T-helper 17 cell (primary cell): Measurements from ENCODE around the gene DUS1L. TPM values are rescaled to one million over a fixed set of nuclear protein-coding genes. Genes with fewer than 3 reads are reported as not detected.

Source experiments
- ATAC-seq: fragments of 150-1000 bp; cut with Tn5 transposase; 2 replicates; pipeline ENCODE4 v1.10.0; 2021; ENCODE audit warnings: mild to moderate bottlenecking, moderate library complexity
- DNase-seq, 3 donors: peaks; one replicate each; pipeline versions ENCODE4 v3.0.0 to v3.0.0-alpha.2; 2020 to 2021
- H3K9me3 ChIP-seq: one replicate; pipeline ENCODE4 v1.7.0; 2013; ENCODE audit warnings: low read length, mild to moderate bottlenecking; ENCODE audit not compliant: control insufficient read depth, poor library complexity, severe bottlenecking
- H3K27ac Mint-ChIP-seq: one replicate; pipeline ENCODE4 v1.8.0; 2022; ENCODE audit warnings: mild to moderate bottlenecking, moderate library complexity, mixed read lengths
- H3K27me3 Mint-ChIP-seq: one replicate; pipeline ENCODE4 v1.8.0; 2022; ENCODE audit warnings: mixed read lengths
- H3K36me3 Mint-ChIP-seq: one replicate; pipeline ENCODE4 v1.8.0; 2022; ENCODE audit warnings: low read depth, mixed read lengths
- H3K4me1 Mint-ChIP-seq: one replicate; pipeline ENCODE4 v1.8.0; 2022; ENCODE audit warnings: mild to moderate bottlenecking, mixed read lengths
- H3K4me3 Mint-ChIP-seq: one replicate; pipeline ENCODE4 v1.8.0; 2022; ENCODE audit warnings: mild to moderate bottlenecking, moderate library complexity, mixed read lengths
- total RNA-seq, 4 donors: library from RNA in 2 of 4; stranded (reverse) in 2 of 4; gene quantifications; one replicate each; pipeline ENCODE4 v1.2.3 and lab custom pipeline; 2022 to 2026

Gene DUS1L
- total RNA-seq, 2 donors from 2014 or later: 130 to 131 TPM

DNA sequence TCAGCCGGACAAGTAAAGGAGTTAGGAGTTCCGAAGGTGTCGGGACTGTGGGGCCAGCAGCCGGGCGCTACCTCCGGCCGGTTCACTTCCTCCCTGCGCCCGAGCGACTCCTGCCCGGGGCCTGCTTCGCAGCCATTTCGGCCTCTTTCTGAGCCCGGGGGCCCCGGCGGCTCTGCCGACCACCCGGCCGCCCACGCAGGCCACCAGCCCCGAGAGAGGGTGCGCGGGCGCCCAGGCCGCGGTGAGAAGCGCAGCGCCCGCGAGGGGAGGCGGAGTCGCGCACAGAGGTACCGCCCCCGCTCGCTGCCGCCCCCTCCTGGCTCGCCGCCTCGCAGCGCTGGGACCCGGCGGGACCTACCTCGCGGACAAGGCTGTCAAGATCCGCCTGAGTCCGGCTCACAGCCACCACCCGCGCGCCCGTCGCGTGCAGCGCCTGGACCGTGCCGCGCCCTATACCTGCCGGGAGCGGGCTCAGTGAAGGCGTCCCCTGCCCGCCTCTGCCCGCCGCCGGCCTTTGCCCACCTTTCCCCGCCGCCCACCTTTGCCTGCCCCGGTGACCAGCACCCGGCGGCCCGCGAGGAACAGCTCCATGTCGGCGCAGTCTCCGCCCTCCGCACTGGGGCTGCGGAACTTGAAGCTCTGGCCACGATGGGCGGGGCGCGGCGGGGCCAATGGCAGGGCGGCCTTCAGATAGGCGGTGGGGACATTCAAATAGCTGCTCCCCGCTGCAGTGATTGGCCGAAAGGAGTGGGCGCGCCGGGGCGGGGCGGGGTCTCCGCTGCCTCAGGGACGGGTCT, 28.3 kb downstream of the DUS1L start, which contains the start of gene DCXR:
Gene DCXR (minus strand): TSS at position 606 of the 797 bp plus-strand sequence. CDS start 15 bp downstream, at position 591.
- H3K27me3 Mint-ChIP-seq: no peaks in the 10 kb centered on the region
- peak within 1 kb of the TSS; percentile 94 for H3K4me3 Mint-ChIP-seq
- H3K27ac Mint-ChIP-seq: peak within 1 kb of the TSS; percentile 39
- no peaks in the 10 kb centered on the region for H3K9me3 ChIP-seq
- H3K4me1 Mint-ChIP-seq: peaks cover 9% of the 10 kb centered on the region
- DNase-seq (peak; percentile 89 to 93 (median 92)), ATAC-seq (peak; percentile 94)
- no peaks in the 10 kb centered on the region for H3K36me3 Mint-ChIP-seq

DNA sequence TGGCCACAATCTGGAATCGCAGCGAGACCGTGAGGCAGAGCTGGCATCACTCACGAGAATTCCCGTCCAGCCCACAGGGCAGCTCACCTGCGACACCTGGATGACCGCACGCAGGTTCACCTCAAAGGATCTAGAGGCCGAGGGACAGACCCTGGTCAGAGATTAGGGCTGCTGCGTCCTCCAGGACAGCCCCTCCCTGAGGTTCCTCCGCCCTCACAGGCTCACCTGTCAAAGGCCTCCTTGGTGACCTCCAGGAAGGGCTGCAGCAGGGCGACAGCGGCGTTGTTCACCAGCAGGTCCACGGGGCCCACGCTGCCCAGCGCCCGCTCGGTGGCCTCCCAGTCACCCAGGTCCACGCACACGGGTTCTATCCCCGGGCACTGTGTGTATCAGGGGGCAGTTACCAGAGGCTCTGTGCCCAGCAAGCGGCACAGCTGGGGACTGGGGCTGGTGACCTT, 28.9 kb downstream of the DUS1L start:
- H3K9me3 ChIP-seq: no peaks in the 10 kb centered on the region
- Mint-ChIP-seq H3K27ac (no peak overlapping the region), H3K4me3 (peak overlapping the region; percentile 94), H3K27me3 (no peaks in the 10 kb centered on the region), H3K36me3 (no peaks in the 10 kb centered on the region), H3K4me1 (peaks cover 9% of the 10 kb centered on the region)
- DNase-seq: no peak
- ATAC-seq: no peak

DNA sequence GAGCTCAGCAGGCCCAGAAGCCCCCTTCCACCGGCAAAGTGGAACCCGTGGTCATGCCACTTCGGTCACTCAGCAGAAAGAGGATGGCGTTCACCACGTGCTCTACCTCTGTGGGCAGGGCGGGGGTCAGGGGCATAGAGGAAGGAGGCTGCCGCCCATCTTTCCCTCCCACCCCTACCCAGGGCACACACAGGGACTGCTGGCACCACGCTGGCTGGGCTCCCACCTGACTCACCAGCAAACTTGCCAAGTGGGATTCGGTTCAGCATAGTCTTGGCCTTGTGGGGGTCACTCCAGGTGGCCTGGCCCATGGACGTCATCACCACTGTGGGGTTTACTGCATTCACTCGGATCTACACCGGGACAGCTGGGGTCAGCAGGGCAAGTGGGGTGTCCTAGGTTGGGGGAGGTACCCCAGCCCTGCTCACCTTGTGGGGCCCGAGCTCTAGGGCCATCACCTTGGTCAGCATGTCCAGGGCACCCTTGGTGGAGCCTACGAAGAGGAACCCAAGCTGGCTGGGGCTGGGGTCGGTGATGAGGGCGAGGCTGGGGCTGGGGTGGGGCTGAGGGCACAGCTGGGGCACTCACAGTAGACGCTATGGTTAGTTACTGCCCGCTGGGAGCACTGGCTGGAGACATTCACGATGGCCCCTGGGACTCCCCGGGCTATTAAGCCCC, 29.5 kb downstream of the DUS1L start:
- H3K9me3 ChIP-seq: no peaks in the 10 kb centered on the region
- Mint-ChIP-seq H3K4me3 (peak overlapping the region; percentile 94), H3K27ac (peak overlapping the region; percentile 59), H3K36me3 (no peaks in the 10 kb centered on the region), H3K4me1 (peaks cover 9% of the 10 kb centered on the region), H3K27me3 (no peaks in the 10 kb centered on the region)
- no peak for ATAC-seq
- no peak for DNase-seq

DNA sequence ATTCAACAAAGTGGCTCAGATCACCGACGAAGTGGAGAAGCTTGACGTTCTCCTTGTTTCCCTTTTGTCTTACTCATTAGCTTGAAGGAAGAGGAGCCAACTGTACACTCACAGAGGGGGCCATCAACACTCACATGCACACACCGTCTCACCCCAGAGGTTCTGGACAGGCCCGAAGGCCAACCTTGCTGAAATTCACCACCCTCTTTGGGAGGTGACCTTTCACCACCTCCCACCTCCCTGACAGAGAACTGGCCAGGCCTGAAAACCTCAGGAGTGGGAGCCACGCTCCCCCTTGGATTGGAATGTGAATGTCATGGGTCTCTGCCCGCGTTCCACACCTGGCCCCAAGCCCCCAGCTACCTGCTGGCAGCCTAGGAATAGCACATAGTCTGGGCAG, 30.1 kb downstream of the DUS1L start:
- no peaks in the 10 kb centered on the region for H3K36me3 Mint-ChIP-seq
- H3K9me3 ChIP-seq: no peaks in the 10 kb centered on the region
- ATAC-seq (no peak), DNase-seq (no peak)
- peak overlapping the region; percentile 36 for H3K4me3 Mint-ChIP-seq
- H3K4me1 Mint-ChIP-seq: peaks cover 10% of the 10 kb centered on the region
- H3K27ac Mint-ChIP-seq: peak overlapping the region; percentile 59
- no peaks in the 10 kb centered on the region for H3K27me3 Mint-ChIP-seq

DNA sequence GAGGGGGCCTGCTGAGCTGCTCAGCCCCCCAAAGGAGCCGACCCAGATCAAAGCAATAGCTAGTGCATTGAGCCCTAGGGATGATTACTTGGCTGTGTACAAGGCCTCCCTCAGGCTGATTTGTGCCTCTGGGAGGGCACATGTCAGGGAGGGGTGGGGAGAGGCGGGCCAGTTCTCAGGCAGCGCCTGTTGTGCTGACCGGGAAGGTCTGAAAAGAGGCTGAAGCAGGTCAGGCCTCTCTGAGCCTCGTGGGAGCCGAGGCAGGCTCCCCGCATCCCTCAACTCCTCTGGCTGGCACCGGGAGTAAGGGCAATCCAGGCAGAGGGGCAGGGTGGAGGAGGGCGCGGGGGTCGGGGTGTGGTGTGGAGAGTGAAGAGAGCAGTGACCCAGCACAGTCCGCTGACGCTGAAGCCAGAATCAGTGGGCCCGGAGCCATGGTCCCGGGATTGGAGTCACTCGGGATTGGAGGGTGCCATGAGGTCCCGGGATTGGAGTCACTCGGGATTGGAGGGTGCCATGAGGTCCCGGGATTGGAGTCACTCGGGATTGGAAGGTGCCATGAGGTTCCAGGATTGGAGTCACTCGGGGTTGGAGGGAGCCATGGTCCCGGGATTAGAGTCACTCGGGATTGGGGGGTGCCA, 31.1 kb downstream of the DUS1L start:
- ATAC-seq (no peak), DNase-seq (no peak)
- H3K4me1 Mint-ChIP-seq: peaks cover 13% of the 10 kb centered on the region
- no peaks in the 10 kb centered on the region for H3K27me3 Mint-ChIP-seq
- H3K27ac Mint-ChIP-seq: no peak overlapping the region
- peak overlapping the region; percentile 77 for H3K4me3 Mint-ChIP-seq
- no peaks in the 10 kb centered on the region for H3K9me3 ChIP-seq
- no peaks in the 10 kb centered on the region for H3K36me3 Mint-ChIP-seq

DNA sequence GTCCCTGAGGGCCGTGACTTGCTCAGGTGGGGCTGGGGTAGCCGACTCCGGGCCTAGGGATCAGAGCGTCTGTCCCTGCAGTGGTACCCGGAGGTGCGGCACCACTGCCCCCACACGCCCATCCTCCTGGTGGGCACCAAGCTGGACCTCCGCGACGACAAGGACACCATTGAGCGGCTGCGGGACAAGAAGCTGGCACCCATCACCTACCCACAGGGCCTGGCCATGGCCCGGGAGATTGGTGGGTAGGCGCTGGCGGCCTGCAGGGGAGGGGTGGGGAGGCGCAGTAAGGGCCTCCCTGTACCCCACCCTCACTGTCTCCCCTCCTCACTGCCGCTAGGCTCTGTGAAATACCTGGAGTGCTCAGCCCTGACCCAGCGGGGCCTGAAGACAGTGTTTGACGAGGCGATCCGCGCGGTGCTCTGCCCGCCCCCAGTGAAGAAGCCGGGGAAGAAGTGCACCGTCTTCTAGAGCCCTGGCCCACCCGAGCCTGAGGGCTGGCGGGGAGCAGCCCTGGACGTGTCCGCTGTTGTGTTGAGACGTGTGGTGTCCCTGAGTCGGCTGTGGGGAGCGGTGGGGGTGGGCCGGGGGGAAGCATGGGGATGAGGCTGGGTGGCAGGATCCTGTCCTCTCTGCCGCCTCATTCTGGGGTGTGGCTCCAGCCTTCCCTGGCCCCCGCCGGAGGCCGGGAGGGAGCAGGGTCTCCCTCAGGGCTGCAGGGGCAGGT, 32.1 kb downstream of the DUS1L start:
- no peaks in the 10 kb centered on the region for H3K9me3 ChIP-seq
- ATAC-seq: no peak
- Mint-ChIP-seq H3K4me1 (peaks cover 14% of the 10 kb centered on the region), H3K36me3 (no peaks in the 10 kb centered on the region), H3K27ac (no peak overlapping the region), H3K4me3 (no peak overlapping the region), H3K27me3 (no peaks in the 10 kb centered on the region)
- no peak for DNase-seq

DNA sequence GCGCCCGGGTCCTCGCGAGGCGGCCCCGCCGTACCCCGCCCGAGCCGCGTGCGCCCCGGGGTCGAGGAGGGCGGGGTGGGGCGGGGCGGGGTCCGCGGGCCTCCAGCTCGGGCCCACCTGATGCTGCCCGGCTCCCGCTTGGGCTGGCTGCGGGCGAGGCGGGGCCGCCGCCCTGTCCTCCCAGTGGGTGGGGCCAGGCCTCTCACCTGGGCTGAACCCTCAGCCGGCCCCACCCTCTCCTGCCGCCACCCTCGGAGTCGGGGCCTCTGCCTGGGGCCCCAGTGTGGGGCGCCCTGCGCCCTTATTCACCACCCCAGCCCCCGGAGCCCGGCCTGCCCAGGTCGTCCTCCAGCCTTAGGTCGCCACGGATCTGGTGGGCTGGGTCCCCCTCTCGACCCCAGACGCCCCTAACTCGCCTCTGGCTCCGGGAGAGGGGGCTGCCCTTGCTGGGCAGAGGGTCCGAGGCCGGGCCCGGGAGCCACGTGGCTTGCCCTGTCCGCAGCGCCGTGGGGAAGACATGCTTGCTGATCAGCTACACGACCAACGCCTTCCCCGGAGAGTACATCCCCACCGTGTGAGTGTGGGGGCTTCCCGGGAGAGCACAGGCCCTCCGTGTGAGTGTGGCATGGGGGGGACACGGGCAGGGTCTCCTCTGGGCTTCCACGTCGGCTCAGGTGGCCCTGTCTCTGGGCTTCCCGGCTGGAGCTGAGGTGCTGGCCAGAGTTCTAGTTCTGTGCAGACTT, 33.5 kb downstream of the DUS1L start:
- DNase-seq (peak in 2 of 3 donors; percentile 36 to 42), ATAC-seq (peak; percentile 39)
- Mint-ChIP-seq H3K4me3 (peak overlapping the region; percentile 65), H3K4me1 (peaks cover 10% of the 10 kb centered on the region), H3K36me3 (no peaks in the 10 kb centered on the region), H3K27ac (no peak overlapping the region), H3K27me3 (no peaks in the 10 kb centered on the region)
- no peaks in the 10 kb centered on the region for H3K9me3 ChIP-seq

DNA sequence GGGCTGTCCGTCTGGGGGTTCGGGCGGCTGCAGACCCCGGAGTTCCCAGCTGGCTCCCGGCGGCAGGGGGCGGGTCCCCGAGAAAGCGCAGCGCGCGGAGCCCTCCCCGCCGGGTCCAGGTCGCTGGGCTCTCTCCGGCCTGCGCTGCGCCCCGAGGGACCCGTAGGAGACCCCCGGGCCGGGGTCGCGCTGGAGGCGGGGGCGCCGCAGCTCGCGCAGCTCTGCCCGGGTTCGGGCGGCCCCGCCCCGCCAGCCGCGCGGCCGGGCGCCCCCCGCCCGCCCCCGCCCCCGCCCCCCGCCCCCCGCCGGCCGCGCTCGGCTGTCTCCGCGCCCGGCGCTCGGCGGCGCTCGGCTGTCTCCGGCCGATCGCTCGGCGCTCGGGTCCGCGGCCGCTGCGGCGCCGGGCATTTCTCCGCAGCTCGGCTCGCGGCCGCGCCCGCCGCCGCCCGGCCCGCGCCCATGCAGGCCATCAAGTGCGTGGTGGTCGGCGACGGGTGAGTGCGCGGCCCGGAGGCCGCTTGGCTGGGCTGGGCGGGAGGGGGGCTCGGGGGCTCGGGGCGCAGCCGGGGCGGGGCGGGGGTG, 34.2 kb downstream of the DUS1L start, which contains the start of gene RAC3:
Gene RAC3 (plus strand): TSS at position 376 of the 582 bp plus-strand sequence. CDS start 84 bp downstream, at position 460.
- no peak for DNase-seq
- Mint-ChIP-seq H3K27me3 (no peaks in the 10 kb centered on the region), H3K4me3 (peak within 1 kb of the TSS; percentile 93), H3K27ac (no peak within 1 kb of the TSS), H3K4me1 (peaks cover 10% of the 10 kb centered on the region), H3K36me3 (no peaks in the 10 kb centered on the region)
- no peaks in the 10 kb centered on the region for H3K9me3 ChIP-seq
- peak; percentile 5 for ATAC-seq

DNA sequence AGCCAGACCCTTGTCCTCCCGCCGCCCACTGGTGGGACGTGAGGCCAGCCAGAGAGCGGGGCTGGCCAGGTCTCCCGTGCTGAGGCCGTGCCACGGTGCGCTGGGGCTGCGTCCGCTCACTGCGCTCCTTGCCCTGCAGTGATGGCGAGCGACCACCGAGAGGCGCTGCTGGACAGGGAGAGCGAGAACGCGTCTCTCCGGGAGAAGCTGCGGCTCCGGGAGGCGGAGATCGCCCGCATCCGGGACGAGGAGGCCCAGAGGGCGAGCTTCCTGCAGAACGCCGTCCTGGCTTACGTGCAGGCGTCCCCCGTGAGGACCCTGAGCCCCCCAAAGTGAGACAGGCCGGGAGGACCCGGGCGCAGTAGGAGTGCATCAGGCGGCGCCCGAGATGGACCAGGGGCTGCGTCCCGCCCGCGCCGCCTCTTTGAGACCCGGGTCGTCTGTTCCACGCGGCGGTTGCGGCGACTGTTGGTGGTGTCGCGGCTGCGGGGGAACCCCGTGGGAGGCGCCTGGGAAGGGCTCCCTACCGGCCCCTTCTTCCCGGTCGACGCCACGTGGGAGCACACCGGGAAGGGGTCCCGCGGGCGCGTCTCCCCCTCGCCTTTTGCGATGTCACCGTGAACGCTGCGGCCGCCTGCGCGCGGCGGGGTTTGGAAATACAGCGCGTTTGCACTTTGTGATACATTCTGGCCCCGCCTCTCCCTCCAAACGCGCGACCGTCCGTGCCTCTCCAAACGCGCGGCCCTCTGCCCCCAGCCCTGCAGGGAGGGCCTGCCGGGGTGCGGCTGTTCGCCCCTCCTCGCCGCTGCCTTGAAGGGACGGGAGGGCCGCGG, 34.9 kb downstream of the DUS1L start:
- ATAC-seq: peak; percentile 87
- H3K9me3 ChIP-seq: no peaks in the 10 kb centered on the region
- Mint-ChIP-seq H3K36me3 (no peaks in the 10 kb centered on the region), H3K4me1 (peaks cover 10% of the 10 kb centered on the region), H3K27me3 (no peaks in the 10 kb centered on the region), H3K4me3 (peak overlapping the region; percentile 93), H3K27ac (no peak overlapping the region)
- peak; percentile 71 to 83 (median 74) for DNase-seq

DNA sequence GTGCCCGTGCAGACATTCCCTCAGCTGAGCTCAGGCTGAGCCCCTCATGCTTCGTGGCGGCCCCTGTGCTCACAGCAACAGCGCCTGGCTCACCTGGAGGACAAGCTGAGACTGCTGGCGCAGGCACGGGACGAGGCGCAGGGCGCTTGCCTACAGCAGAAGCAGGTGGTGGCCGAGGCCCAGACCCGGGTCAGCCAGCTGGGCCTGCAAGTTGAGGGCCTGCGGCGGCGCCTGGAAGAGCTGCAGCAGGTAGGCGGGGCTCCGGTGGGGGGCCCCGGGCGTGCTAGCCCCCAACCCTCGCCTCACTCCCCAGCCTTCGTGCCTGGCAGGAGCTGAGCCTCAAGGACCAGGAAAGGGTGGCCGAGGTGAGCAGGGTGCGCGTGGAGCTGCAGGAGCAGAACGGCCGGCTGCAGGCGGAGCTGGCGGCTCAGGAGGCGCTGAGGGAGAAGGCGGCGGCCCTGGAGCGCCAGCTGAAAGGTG, 35.6 kb downstream of the DUS1L start:
- H3K27me3 Mint-ChIP-seq: no peaks in the 10 kb centered on the region
- H3K4me1 Mint-ChIP-seq: peaks cover 12% of the 10 kb centered on the region
- peak overlapping the region; percentile 24 for H3K27ac Mint-ChIP-seq
- ATAC-seq (no peak), DNase-seq (no peak)
- peak overlapping the region; percentile 60 for H3K4me3 Mint-ChIP-seq
- no peaks in the 10 kb centered on the region for H3K36me3 Mint-ChIP-seq
- H3K9me3 ChIP-seq: no peaks in the 10 kb centered on the region

DNA sequence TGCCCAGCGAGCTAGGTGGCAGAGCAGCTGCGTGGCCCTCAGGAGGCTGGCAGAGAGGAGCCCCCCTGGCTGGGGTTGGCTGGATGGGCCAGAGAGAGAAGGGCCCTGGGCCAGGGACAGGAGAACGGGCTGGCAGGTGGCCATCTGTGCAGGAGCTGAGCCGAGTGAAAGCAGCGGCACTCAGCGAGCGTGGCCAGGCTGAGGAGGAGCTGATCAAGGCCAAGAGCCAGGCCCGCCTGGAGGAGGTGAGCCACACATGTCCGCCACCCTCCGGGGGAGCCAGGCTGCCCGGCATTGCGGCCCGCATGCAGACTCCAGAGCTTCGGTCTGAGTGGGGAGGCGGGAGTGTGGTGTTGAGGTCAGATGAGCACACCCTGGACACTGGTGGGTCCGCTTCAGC, 36.2 kb downstream of the DUS1L start:
- Mint-ChIP-seq H3K4me3 (peak overlapping the region; percentile 60), H3K4me1 (peaks cover 12% of the 10 kb centered on the region), H3K27ac (peak overlapping the region; percentile 24), H3K36me3 (no peaks in the 10 kb centered on the region), H3K27me3 (no peaks in the 10 kb centered on the region)
- ATAC-seq: no peak
- DNase-seq: no peak
- no peaks in the 10 kb centered on the region for H3K9me3 ChIP-seq
